Activated B cell treated with CpG ODN at 0.5 μM for 24 hours (primary cell): ENCODE results near the gene DNAH6. TPM values are rescaled to one million over a fixed set of nuclear protein-coding genes. Genes with fewer than 3 reads are reported as not detected.
A peak's percentile ranks its signal among the peaks of the same experiment; 100 is the strongest.

Experiments
- ATAC-seq: fragments of 200-7000 bp; cut with Tn5 transposase; one replicate; pipeline ENCODE4 v1.10.0; 2021; ENCODE audit warnings: low read depth, mild to moderate bottlenecking, moderate library complexity
- CTCF ChIA-PET: fragments of 350-600 bp; sonication (Branson Sonifier 250); formaldehyde crosslinking; loops from one replicate; lab custom pipeline; 2021; ENCODE audit warnings: antibody characterized with exemption; lab: Charles Lee
- POLR2A ChIA-PET: fragments of 350-600 bp; sonication (Branson Sonifier 250); formaldehyde crosslinking; loops from one replicate; lab custom pipeline; 2021; ENCODE audit warnings: antibody characterized with exemption; lab: Charles Lee
- DNase-seq: peaks from one replicate; pipeline ENCODE4 v3.0.0; 2022
- H3K27ac Mint-ChIP-seq: one replicate; pipeline ENCODE4 v1.8.0; 2020; ENCODE audit warnings: mixed read lengths
- H3K27me3 Mint-ChIP-seq: one replicate; pipeline ENCODE4 v1.8.0; 2021; ENCODE audit warnings: mixed read lengths
- H3K36me3 Mint-ChIP-seq: one replicate; pipeline ENCODE4 v1.8.0; 2021; ENCODE audit warnings: low read depth, mixed read lengths
- H3K4me1 Mint-ChIP-seq: one replicate; pipeline ENCODE4 v1.8.0; 2021; ENCODE audit warnings: mixed read lengths
- H3K4me3 Mint-ChIP-seq: one replicate; pipeline ENCODE4 v1.8.0; 2020; ENCODE audit warnings: mild to moderate bottlenecking, mixed read lengths
- H3K9me3 Mint-ChIP-seq: one replicate; pipeline ENCODE4 v1.8.0; 2020; ENCODE audit warnings: mixed read lengths
- CTCF ChIP-seq: fragments of 200-600 bp; IDR thresholded peaks from one replicate; pipeline ENCODE4 v1.8.0; 2022; ENCODE audit warnings: antibody characterized with exemption, mild to moderate bottlenecking
- intact Hi-C: fragments of 100-400 bp; cut with micrococcal nuclease; formaldehyde crosslinking; loops from one replicate; pipeline ENCODE4 v1.15.1; 2024
- total RNA-seq: library from RNA; stranded (reverse); gene quantifications from 2 replicates; pipeline ENCODE4 v1.2.3, GENCODE V29; 2022

Gene DNAH6
- total RNA-seq, 1 donor from 2014 or later, result 0.82 TPM

- POLR2A ChIA-PET, result no interaction called here
- TF ChIP-seq CTCF, result no peak
- DNase-seq, result no peak
- H3K4me1 Mint-ChIP-seq, result peaks cover 25% of the 10 kb centered on the region
- no peak overlapping the region for H3K27ac Mint-ChIP-seq
- no peak overlapping the region for H3K4me3 Mint-ChIP-seq
- ATAC-seq, result no peak
- CTCF ChIA-PET, result no interaction called here
- no peaks in the 10 kb centered on the region for H3K36me3 Mint-ChIP-seq
- H3K9me3 Mint-ChIP-seq, result no peaks in the 10 kb centered on the region
- H3K27me3 Mint-ChIP-seq, result no peaks in the 10 kb centered on the region
- intact Hi-C loops, result loop anchor here (5.0 kb wide), 1 partner anchor 53 kb away; the partner anchor contains the start of gene TRABD2A
Measured at GRCh38 chr2:84829693-84830092, 313.4 kb downstream of the DNAH6 start.

GRCh38 chr2:84830095-84830494, 313.8 kb downstream of the DNAH6 start:
- Mint-ChIP-seq H3K36me3 (no peaks in the 10 kb centered on the region), H3K9me3 (peaks cover 2% of the 10 kb centered on the region), H3K27ac (no peak overlapping the region), H3K27me3 (no peaks in the 10 kb centered on the region), H3K4me3 (no peak overlapping the region), H3K4me1 (peaks cover 25% of the 10 kb centered on the region)
- ChIA-PET POLR2A (no interaction called here), CTCF (interaction anchor here (1.9 kb wide), 1 partner anchor 95 kb away, joined by 4 read pairs; no protein-coding TSS in a partner anchor)
- DNase-seq, result no peak
- ATAC-seq, result no peak
- intact Hi-C loops, result loop anchor here (5.0 kb wide), 1 partner anchor 52 kb away; the partner anchor contains the start of gene TRABD2A
- TF ChIP-seq CTCF, result no peak

GRCh38 chr2:84830758-84831500, 314.6 kb downstream of the DNAH6 start:
- ATAC-seq (no peak), DNase-seq (no peak)
- TF ChIP-seq CTCF, result no peak
- H3K36me3 Mint-ChIP-seq, result peaks cover 3% of the 10 kb centered on the region
- no peak overlapping the region for H3K4me3 Mint-ChIP-seq
- H3K9me3 Mint-ChIP-seq, result peaks cover 5% of the 10 kb centered on the region
- no peak overlapping the region for H3K27ac Mint-ChIP-seq
- peaks cover 25% of the 10 kb centered on the region for H3K4me1 Mint-ChIP-seq
- CTCF ChIA-PET, result interaction anchor here (1.9 kb wide), 1 partner anchor 94 kb away, joined by 4 read pairs; no protein-coding TSS in a partner anchor
- POLR2A ChIA-PET, result no interaction called here
- no peaks in the 10 kb centered on the region for H3K27me3 Mint-ChIP-seq
- intact Hi-C loops, result loop anchor here (5.0 kb wide), 1 partner anchor 51 kb away; the partner anchor contains the start of gene TRABD2A

- Mint-ChIP-seq H3K9me3 (peaks cover 14% of the 10 kb centered on the region), H3K27ac (peak overlapping the region; percentile 84), H3K27me3 (no peaks in the 10 kb centered on the region), H3K4me3 (peak overlapping the region; percentile 58), H3K36me3 (peaks cover 15% of the 10 kb centered on the region), H3K4me1 (peaks cover 25% of the 10 kb centered on the region)
- ChIA-PET POLR2A (interaction anchor here (0.7 to 1.7 kb wide), 4 partner anchors 15 to 47 kb away, joined by 3 to 6 read pairs (median 3); no protein-coding TSS in a partner anchor), CTCF (interaction anchor here (1.4 to 1.8 kb wide), 2 partner anchors 49 to 93 kb away, joined by 4 to 8 read pairs; no protein-coding TSS in a partner anchor)
- no peak for TF ChIP-seq CTCF
- DNase-seq (peak; percentile 25), ATAC-seq (peak; percentile 89)
- intact Hi-C loops, result loop anchor here (1.0 to 5.0 kb wide), 2 partner anchors 16 to 49 kb away; partner anchors contain the start of gene TRABD2A
Measured at GRCh38 chr2:84832772-84833461, 316.6 kb downstream of the DNAH6 start.
